ENCODE results near the gene SEMA6B.
"Not testable (repeated sequence)": the region's sequence is repeated elsewhere in the genome, so short reads cannot be mapped to it uniquely, and the experiment has no call there.

The SEMA6B gene

DNA sequence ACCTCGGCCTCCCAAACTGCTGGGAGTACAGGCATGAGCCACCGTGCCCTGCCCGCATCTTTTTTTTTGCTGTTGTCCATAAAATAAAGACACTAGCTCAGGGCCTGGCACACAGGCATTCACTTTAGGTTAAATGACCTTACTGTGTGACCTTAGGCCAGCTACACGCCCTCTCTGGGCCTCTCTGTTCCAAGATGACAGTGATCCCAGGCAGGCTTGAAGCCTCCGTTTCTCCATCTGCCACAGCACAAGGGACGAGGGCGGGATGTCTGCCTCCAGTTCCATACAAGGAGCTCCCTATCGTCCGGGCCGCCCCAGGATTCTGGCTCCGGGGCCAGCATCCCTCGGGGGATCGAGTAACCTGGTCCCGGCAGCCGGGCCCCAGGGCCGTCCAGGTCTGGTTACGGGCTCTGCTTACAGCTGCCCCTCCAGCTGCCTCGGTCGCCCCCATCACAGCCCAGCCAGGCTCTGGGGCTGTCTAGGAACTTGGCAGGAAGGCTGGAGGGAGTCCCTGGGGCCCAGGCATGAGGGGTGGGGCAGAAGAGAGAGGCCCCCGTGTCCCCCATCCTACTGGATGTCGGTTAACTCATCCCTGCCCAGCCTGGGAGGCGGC is 11.9 kb upstream of the SEMA6B start:
- Histone ChIP-seq H3K27ac (ENCODE audit: low read depth in 2 of 2, low read length in 2 of 2) (no peak overlapping the region), H3K4me1 (ENCODE audit: control insufficient read depth in 2 of 2, insufficient read depth in 2 of 2, low read length in 2 of 2) (no peaks in the 10 kb centered on the region), H3K9ac (ENCODE audit: low read depth in 1 of 2, low read length in 2 of 2) (no peak overlapping the region), H3K9me3 (ENCODE audit: control insufficient read depth in 2 of 2, low read length in 2 of 2) (no peaks in the 10 kb centered on the region), H3K36me3 (ENCODE audit: control insufficient read depth in 2 of 2, insufficient read depth in 2 of 2, low read length in 2 of 2) (no peaks in the 10 kb centered on the region), H3K27me3 (ENCODE audit: control insufficient read depth in 2 of 2, insufficient read depth in 2 of 2, low read length in 2 of 2) (peaks cover 10 to 12% of the 10 kb centered on the region in 2 donors), H3K4me3 (ENCODE audit: low read length in 2 of 2) (no peak overlapping the region)

DNA sequence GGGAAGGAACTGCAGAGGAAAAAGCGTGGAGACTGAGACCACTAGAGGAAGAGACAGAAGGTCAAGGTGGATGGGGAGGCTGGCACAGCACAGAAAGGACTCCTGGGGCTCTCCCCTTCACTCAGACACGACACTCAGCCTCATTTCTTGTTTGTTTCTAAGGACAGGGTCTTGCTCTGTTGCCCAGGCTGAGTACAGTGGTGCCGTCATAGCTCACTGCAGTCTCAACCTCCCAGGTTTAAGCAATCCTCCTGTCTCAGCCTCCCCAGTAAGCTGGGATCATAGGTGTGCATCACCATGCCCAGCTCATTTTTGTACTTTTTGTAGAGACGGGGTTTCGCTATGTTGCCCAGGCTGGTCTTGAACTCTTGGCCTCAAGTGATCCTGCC is 11.4 kb upstream of the SEMA6B start:
- H3K36me3 ChIP-seq (ENCODE audit: control insufficient read depth in 2 of 2, insufficient read depth in 2 of 2, low read length in 2 of 2), result no peaks in the 10 kb centered on the region
- no peak overlapping the region for H3K27ac ChIP-seq (ENCODE audit: low read depth in 2 of 2, low read length in 2 of 2)
- H3K4me3 ChIP-seq (ENCODE audit: low read length in 2 of 2), result no peak overlapping the region

DNA sequence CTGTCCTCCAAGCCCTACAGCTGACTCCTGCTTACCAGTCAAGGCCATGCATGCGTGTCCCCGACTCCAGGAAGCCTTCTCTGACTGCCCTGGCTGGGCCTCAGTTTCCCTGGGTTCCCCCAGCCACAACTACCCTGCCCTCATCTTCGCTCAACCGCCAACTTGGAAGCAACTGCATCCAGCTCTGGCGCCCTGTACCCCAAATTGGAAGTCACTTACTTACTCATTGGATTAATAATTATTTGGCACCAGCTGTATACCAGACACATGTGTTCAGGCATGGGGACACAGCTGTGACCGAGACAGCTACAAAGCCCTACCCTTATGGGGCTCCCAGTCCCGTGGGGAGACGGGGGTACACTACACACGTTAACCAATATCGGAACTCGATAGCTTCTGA is 10.9 kb upstream of the SEMA6B start:
- no peaks in the 10 kb centered on the region for H3K9me3 ChIP-seq (ENCODE audit: control insufficient read depth in 2 of 2, low read length in 2 of 2)
- no peaks in the 10 kb centered on the region for H3K36me3 ChIP-seq (ENCODE audit: control insufficient read depth in 2 of 2, insufficient read depth in 2 of 2, low read length in 2 of 2)
- no peak overlapping the region for H3K4me3 ChIP-seq (ENCODE audit: low read length in 2 of 2)
- no peaks in the 10 kb centered on the region for H3K4me1 ChIP-seq (ENCODE audit: control insufficient read depth in 2 of 2, insufficient read depth in 2 of 2, low read length in 2 of 2)
- H3K27ac ChIP-seq (ENCODE audit: low read depth in 2 of 2, low read length in 2 of 2), result no peak overlapping the region
- H3K27me3 ChIP-seq (ENCODE audit: control insufficient read depth in 2 of 2, insufficient read depth in 2 of 2, low read length in 2 of 2), result peaks cover 7 to 8% of the 10 kb centered on the region in 2 donors
- H3K9ac ChIP-seq (ENCODE audit: low read depth in 1 of 2, low read length in 2 of 2), result no peak overlapping the region

More for the DNA sequence above, 11.4 kb upstream of the SEMA6B start:
- no peak overlapping the region for H3K9ac ChIP-seq (ENCODE audit: low read depth in 1 of 2, low read length in 2 of 2)
- no peaks in the 10 kb centered on the region for H3K9me3 ChIP-seq (ENCODE audit: control insufficient read depth in 2 of 2, low read length in 2 of 2)
- H3K27me3 ChIP-seq (ENCODE audit: control insufficient read depth in 2 of 2, insufficient read depth in 2 of 2, low read length in 2 of 2), result peaks cover 10 to 12% of the 10 kb centered on the region in 2 donors
- no peaks in the 10 kb centered on the region for H3K4me1 ChIP-seq (ENCODE audit: control insufficient read depth in 2 of 2, insufficient read depth in 2 of 2, low read length in 2 of 2)

DNA sequence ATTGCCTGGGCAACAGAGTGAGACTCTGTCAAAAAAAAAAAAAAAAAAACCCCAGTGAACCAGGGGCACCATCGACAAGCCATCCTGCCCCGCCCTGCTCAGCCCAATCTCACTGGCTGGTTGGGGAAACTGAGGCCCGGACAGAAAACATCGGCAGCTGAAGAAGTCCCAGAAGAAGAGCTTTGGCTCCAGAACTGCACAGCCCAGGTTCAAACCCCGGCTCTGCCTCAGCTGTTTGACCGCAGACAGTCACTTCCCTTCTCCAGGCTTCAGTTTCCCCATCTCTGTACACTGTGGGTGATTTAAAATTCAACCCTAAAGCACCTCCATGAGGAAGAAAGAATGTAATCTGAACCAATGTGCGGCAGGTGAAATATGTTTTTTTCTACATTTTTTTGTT is 9.4 kb upstream of the SEMA6B start:
- Histone ChIP-seq H3K36me3 (ENCODE audit: control insufficient read depth in 2 of 2, insufficient read depth in 2 of 2, low read length in 2 of 2) (no peaks in the 10 kb centered on the region), H3K27ac (ENCODE audit: low read depth in 2 of 2, low read length in 2 of 2) (no peak overlapping the region), H3K9me3 (ENCODE audit: control insufficient read depth in 2 of 2, low read length in 2 of 2) (no peaks in the 10 kb centered on the region), H3K4me3 (ENCODE audit: low read length in 2 of 2) (no peak overlapping the region), H3K4me1 (ENCODE audit: control insufficient read depth in 2 of 2, insufficient read depth in 2 of 2, low read length in 2 of 2) (no peaks in the 10 kb centered on the region), H3K27me3 (ENCODE audit: control insufficient read depth in 2 of 2, insufficient read depth in 2 of 2, low read length in 2 of 2) (peaks cover 4 to 7% of the 10 kb centered on the region in 2 donors), H3K9ac (ENCODE audit: low read depth in 1 of 2, low read length in 2 of 2) (no peak overlapping the region)

DNA sequence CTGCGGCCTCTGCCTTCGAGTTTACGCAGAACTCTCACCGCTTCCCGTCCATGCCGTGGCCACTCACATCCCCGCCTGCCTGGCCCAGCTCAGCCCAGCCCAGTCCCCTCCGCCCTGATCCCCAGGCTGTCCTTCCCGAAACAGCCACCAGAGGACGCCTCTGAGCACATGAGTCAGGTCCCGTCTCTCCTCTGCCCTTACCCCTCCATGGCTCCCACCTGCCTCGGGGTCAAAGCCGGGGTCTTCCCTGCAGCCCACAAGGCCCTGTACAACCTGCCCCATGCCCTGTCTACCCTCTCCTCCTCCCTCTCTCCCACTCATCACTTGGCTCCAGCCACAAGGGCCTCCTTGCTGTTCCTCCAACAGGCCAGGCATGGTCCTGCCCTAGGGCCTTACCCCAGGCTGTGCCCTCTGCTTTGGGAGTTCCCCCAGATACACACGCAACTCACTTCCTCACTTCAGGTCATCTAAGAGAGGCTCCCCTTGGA is 8.1 kb upstream of the SEMA6B start:
- Histone ChIP-seq H3K9me3 (ENCODE audit: control insufficient read depth in 2 of 2, low read length in 2 of 2) (no peaks in the 10 kb centered on the region), H3K27me3 (ENCODE audit: control insufficient read depth in 2 of 2, insufficient read depth in 2 of 2, low read length in 2 of 2) (peaks cover 0 to 3% of the 10 kb centered on the region in 2 donors), H3K4me1 (ENCODE audit: control insufficient read depth in 2 of 2, insufficient read depth in 2 of 2, low read length in 2 of 2) (no peaks in the 10 kb centered on the region), H3K9ac (ENCODE audit: low read depth in 1 of 2, low read length in 2 of 2) (no peak overlapping the region), H3K4me3 (ENCODE audit: low read length in 2 of 2) (no peak overlapping the region), H3K36me3 (ENCODE audit: control insufficient read depth in 2 of 2, insufficient read depth in 2 of 2, low read length in 2 of 2) (no peaks in the 10 kb centered on the region), H3K27ac (ENCODE audit: low read depth in 2 of 2, low read length in 2 of 2) (no peak overlapping the region)

DNA sequence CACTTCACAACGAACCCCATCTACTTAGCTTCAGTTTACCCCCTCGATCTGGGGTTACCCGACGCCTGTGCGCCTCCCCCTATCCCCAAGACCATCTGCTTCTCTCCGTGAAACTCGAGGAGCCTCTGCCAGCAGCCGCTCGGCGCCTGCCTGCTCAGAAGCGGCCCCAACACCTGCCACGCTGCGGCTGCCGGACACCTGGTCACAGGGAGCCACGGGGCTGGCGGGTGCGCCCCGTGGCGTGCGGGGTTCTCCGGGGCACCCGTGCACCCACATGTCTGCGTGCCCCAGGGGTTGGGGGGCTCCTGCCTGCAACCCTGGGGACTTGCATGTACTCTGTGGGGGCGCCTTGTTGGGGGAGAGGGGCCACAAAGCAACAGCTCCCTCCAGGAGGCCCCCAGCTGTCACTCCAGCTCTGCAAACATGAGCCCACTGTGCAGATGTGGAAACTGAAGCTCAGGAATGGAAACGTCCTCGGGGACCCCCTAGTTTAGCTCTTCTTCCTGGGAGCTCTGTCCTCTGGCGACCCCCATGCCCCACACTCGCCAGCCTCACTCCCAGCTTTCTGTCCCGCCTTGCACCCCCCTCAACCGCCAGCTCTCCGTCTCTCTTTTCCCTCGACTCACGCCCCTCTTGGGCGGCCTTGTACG is 7.0 kb upstream of the SEMA6B start:
- no peak overlapping the region for H3K4me3 ChIP-seq (ENCODE audit: low read length in 2 of 2)
- H3K4me1 ChIP-seq (ENCODE audit: control insufficient read depth in 2 of 2, insufficient read depth in 2 of 2, low read length in 2 of 2), result no peaks in the 10 kb centered on the region
- H3K9ac ChIP-seq (ENCODE audit: low read depth in 1 of 2, low read length in 2 of 2), result no peak overlapping the region
- no peak overlapping the region for H3K27ac ChIP-seq (ENCODE audit: low read depth in 2 of 2, low read length in 2 of 2)
- H3K9me3 ChIP-seq (ENCODE audit: control insufficient read depth in 2 of 2, low read length in 2 of 2), result no peaks in the 10 kb centered on the region
- peaks cover 0 to 3% of the 10 kb centered on the region in 2 donors for H3K27me3 ChIP-seq (ENCODE audit: control insufficient read depth in 2 of 2, insufficient read depth in 2 of 2, low read length in 2 of 2)
- no peaks in the 10 kb centered on the region for H3K36me3 ChIP-seq (ENCODE audit: control insufficient read depth in 2 of 2, insufficient read depth in 2 of 2, low read length in 2 of 2)

DNA sequence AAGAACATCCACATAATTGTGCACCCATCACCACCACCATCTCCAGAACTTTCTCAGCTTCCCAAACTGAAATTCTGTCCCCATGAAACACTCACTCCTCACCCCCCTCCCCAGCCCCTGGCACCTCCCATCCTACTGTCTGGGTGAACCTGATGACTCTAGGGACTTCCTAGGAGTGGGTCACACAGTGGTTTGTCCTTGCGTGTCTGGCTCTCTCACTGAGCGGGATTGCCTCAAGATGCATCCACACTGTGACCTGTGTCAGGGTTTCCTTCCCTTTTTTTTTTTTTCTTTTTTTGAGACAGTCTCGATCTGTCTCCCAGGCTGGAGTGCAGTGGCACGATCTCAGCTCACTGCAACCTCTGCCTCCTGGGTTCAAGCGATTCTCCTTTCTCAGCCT is 4.1 kb upstream of the SEMA6B start:
- not testable (repeated sequence) for H3K9ac ChIP-seq (ENCODE audit: low read depth in 1 of 2, low read length in 2 of 2); H3K9me3 ChIP-seq (ENCODE audit: control insufficient read depth in 2 of 2, low read length in 2 of 2); H3K4me1 ChIP-seq (ENCODE audit: control insufficient read depth in 2 of 2, insufficient read depth in 2 of 2, low read length in 2 of 2); H3K27me3 ChIP-seq (ENCODE audit: control insufficient read depth in 2 of 2, insufficient read depth in 2 of 2, low read length in 2 of 2); H3K36me3 ChIP-seq (ENCODE audit: control insufficient read depth in 2 of 2, insufficient read depth in 2 of 2, low read length in 2 of 2); H3K4me3 ChIP-seq (ENCODE audit: low read length in 2 of 2); H3K27ac ChIP-seq (ENCODE audit: low read depth in 2 of 2, low read length in 2 of 2)

DNA sequence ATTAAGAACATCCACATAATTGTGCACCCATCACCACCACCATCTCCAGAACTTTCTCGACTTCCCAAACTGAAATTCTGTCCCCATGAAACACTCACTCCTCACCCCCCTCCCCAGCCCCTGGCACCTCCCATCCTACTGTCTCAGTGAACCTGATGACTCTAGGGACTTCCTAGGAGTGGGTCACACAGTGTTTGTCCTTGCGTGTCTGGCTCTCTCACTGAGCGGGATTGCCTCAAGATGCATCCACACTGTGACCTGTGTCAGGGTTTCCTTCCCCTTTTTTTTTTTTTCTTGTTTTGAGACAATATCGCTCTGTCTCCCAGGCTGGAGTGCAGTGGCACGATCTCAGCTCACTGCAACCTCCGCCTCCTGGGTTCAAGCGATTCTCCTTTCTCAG is 2.6 kb upstream of the SEMA6B start:
- not testable (repeated sequence) for H3K9me3 ChIP-seq (ENCODE audit: control insufficient read depth in 2 of 2, low read length in 2 of 2)

DNA sequence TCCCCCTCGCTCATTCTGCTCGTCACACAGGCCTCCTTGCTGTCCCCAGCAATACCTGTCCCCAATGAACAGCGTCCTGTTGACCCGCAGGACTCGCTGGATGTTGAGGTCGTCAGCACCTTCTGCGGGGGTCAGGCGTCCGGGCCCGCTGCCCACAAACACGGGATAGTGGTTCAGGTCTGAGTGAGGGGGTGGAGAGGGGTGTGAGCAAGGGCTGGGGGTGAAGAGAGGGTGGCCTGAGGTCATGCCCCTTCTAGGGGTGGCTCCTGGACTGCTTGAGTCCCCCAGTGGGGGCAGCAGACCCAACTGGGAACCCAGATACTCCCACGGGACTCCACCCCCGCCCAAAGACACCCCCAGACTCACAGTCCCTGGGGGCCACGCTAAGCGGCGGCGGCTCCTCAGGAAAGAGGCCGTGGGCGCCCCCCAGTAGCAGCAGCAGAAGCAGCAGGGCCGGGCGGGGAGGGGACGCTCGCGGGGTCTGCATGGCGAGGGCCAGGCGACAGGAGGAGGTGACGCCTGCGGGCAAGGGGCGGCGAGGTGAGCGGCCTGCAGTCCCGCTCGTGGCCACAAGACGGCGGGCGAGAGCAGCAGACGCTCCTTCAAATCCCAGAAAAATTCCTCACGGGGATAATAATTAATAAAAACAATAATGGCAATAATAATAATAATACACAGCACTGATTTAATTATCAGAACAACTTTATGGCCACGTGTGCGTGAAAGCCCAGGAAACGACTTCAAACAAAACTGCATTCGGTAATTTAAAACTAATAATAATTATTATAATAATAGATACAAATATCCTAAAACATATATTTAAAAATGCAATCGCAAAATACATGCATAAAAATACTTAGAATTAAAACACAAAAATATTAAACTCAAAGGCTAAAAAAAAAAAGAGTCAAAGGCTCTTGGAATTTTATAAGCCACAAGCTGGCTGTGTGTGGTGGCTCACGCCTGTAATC is 1.2 kb downstream of the SEMA6B start:
- Histone ChIP-seq H3K9ac (ENCODE audit: low read depth in 1 of 2, low read length in 2 of 2) (no peak overlapping the region), H3K27me3 (ENCODE audit: control insufficient read depth in 2 of 2, insufficient read depth in 2 of 2, low read length in 2 of 2) (no peaks in the 10 kb centered on the region), H3K36me3 (ENCODE audit: control insufficient read depth in 2 of 2, insufficient read depth in 2 of 2, low read length in 2 of 2) (no peaks in the 10 kb centered on the region), H3K27ac (ENCODE audit: low read depth in 2 of 2, low read length in 2 of 2) (no peak overlapping the region), H3K9me3 (ENCODE audit: control insufficient read depth in 2 of 2, low read length in 2 of 2) (no peaks in the 10 kb centered on the region), H3K4me1 (ENCODE audit: control insufficient read depth in 2 of 2, insufficient read depth in 2 of 2, low read length in 2 of 2) (peaks cover 0 to 5% of the 10 kb centered on the region in 2 donors), H3K4me3 (ENCODE audit: low read length in 2 of 2) (no peak overlapping the region)

More for the DNA sequence above, 2.6 kb upstream of the SEMA6B start:
- H3K4me1 ChIP-seq (ENCODE audit: control insufficient read depth in 2 of 2, insufficient read depth in 2 of 2, low read length in 2 of 2); H3K27me3 ChIP-seq (ENCODE audit: control insufficient read depth in 2 of 2, insufficient read depth in 2 of 2, low read length in 2 of 2); H3K9ac ChIP-seq (ENCODE audit: low read depth in 1 of 2, low read length in 2 of 2); H3K27ac ChIP-seq (ENCODE audit: low read depth in 2 of 2, low read length in 2 of 2); H3K4me3 ChIP-seq (ENCODE audit: low read length in 2 of 2); H3K36me3 ChIP-seq (ENCODE audit: control insufficient read depth in 2 of 2, insufficient read depth in 2 of 2, low read length in 2 of 2): not testable (repeated sequence)

All from mucosa of rectum (tissue), 2 donors.